ENCODE measurements around the gene UBASH3B. TPM values are rescaled to one million over a fixed set of nuclear protein-coding genes. Genes with fewer than 3 reads are reported as not detected.

UBASH3B gene
- total RNA-seq, 1 donor from 2014 or later: 2.0 TPM

DNA sequence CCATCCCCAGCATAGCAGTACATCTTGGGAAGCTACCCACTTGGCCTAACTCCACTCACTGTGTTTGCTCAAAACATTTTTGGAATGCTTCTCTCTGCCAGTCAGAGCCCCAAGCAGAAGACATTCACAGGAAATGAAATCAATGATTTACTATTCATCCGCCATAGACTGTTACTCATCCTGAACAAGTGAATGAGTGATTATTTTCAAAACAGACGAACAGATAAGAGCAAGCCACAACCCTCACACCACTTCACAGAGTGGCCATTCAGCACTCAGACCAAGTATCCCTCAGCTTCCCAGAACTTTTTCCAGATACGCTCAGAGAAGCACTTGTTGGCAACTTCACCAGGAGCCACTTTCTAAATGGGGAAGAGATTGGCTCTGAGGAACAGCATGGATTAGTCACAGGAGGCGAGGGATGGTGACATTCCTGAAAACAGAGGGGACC lies 13.0 kb upstream of the UBASH3B start:
- TF ChIP-seq EZH2 (IDR thresholded peaks at IDR 0.05): no peak
- TF ChIP-seq, protein P1, sequence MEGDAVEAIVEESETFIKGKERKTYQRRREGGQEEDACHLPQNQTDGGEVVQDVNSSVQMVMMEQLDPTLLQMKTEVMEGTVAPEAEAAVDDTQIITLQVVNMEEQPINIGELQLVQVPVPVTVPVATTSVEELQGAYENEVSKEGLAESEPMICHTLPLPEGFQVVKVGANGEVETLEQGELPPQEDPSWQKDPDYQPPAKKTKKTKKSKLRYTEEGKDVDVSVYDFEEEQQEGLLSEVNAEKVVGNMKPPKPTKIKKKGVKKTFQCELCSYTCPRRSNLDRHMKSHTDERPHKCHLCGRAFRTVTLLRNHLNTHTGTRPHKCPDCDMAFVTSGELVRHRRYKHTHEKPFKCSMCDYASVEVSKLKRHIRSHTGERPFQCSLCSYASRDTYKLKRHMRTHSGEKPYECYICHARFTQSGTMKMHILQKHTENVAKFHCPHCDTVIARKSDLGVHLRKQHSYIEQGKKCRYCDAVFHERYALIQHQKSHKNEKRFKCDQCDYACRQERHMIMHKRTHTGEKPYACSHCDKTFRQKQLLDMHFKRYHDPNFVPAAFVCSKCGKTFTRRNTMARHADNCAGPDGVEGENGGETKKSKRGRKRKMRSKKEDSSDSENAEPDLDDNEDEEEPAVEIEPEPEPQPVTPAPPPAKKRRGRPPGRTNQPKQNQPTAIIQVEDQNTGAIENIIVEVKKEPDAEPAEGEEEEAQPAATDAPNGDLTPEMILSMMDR (IDR thresholded peaks at IDR 0.05): no peak
- no peak for TF ChIP-seq EZH2phosphoT487 (IDR thresholded peaks at IDR 0.05)
- Histone ChIP-seq H3K27ac (no peak overlapping the region), H3K4me1 (no peaks in the 10 kb centered on the region), H3K4me3 (no peak overlapping the region), H3K27me3 (no peaks in the 10 kb centered on the region), H3K9me3 (ENCODE audit: low read depth) (no peaks in the 10 kb centered on the region), H3K9ac (no peak overlapping the region), H3F3A (ENCODE audit: low read depth) (no peaks in the 10 kb centered on the region), H3K79me2 (ENCODE audit: low read depth) (no peaks in the 10 kb centered on the region), H2AFZ (replicated peaks) (no peak overlapping the region), H3K4me2 (no peak overlapping the region), H4K20me1 (ENCODE audit: low read depth) (no peaks in the 10 kb centered on the region), H3K36me3 (no peaks in the 10 kb centered on the region)
- Mint-ChIP-seq H3K27me3 (ENCODE audit: insufficient read depth, low read depth) (peaks cover 2% of the 10 kb centered on the region), H3K4me3 (no peak overlapping the region), H3K4me1 (no peaks in the 10 kb centered on the region), H3K36me3 (no peaks in the 10 kb centered on the region), H3K27ac (no peak overlapping the region), H3K9me3 (no peaks in the 10 kb centered on the region)
- DNase-seq (ENCODE audit: low spot score): no peak

- Histone ChIP-seq H3K4me2 (no peak overlapping the region), H2AFZ (replicated peaks) (no peak overlapping the region), H3K36me3 (no peaks in the 10 kb centered on the region), H3F3A (ENCODE audit: low read depth) (no peaks in the 10 kb centered on the region), H3K9ac (no peak overlapping the region), H3K27me3 (no peaks in the 10 kb centered on the region), H3K9me3 (ENCODE audit: low read depth) (no peaks in the 10 kb centered on the region), H3K79me2 (ENCODE audit: low read depth) (no peaks in the 10 kb centered on the region), H4K20me1 (ENCODE audit: low read depth) (no peaks in the 10 kb centered on the region), H3K4me1 (no peaks in the 10 kb centered on the region), H3K27ac (no peak overlapping the region), H3K4me3 (no peak overlapping the region)
- H3K9me3 Mint-ChIP-seq: no peaks in the 10 kb centered on the region
- H3K27me3 Mint-ChIP-seq (ENCODE audit: insufficient read depth, low read depth): peaks cover 2% of the 10 kb centered on the region
- DNase-seq (ENCODE audit: low spot score): no peak
- H3K27ac Mint-ChIP-seq: no peak overlapping the region
- TF ChIP-seq EZH2phosphoT487 (IDR thresholded peaks at IDR 0.05) (no peak), EZH2 (IDR thresholded peaks at IDR 0.05) (no peak)
- TF ChIP-seq, protein P1 (IDR thresholded peaks at IDR 0.05): no peak
- no peak overlapping the region for H3K4me3 Mint-ChIP-seq
- H3K4me1 Mint-ChIP-seq: no peaks in the 10 kb centered on the region
- H3K36me3 Mint-ChIP-seq: no peaks in the 10 kb centered on the region
Measured at GRCh38 chr11:122642971-122643370, 12.6 kb upstream of the UBASH3B start.

- H3K4me1 ChIP-seq: no peaks in the 10 kb centered on the region
- H3K9me3 ChIP-seq (ENCODE audit: low read depth): no peaks in the 10 kb centered on the region
- no peaks in the 10 kb centered on the region for H3K79me2 ChIP-seq (ENCODE audit: low read depth)
- Mint-ChIP-seq H3K36me3 (no peaks in the 10 kb centered on the region), H3K4me3 (no peak overlapping the region), H3K27me3 (ENCODE audit: insufficient read depth, low read depth) (peaks cover 4% of the 10 kb centered on the region), H3K27ac (no peak overlapping the region), H3K9me3 (no peaks in the 10 kb centered on the region), H3K4me1 (no peaks in the 10 kb centered on the region)
- H4K20me1 ChIP-seq (ENCODE audit: low read depth): no peaks in the 10 kb centered on the region
- H3K4me2 ChIP-seq: no peak overlapping the region
- no peaks in the 10 kb centered on the region for H3F3A ChIP-seq (ENCODE audit: low read depth)
- H3K27me3 ChIP-seq: no peaks in the 10 kb centered on the region
- no peak overlapping the region for H3K27ac ChIP-seq
- no peak for TF ChIP-seq EZH2 (IDR thresholded peaks at IDR 0.05)
- TF ChIP-seq, protein P1 (IDR thresholded peaks at IDR 0.05): no peak
- no peak for TF ChIP-seq EZH2phosphoT487 (IDR thresholded peaks at IDR 0.05)
- no peak overlapping the region for H3K4me3 ChIP-seq
- H3K36me3 ChIP-seq: no peaks in the 10 kb centered on the region
- DNase-seq (ENCODE audit: low spot score): no peak
- H3K9ac ChIP-seq: no peak overlapping the region
- H2AFZ ChIP-seq (replicated peaks): no peak overlapping the region
Measured at GRCh38 chr11:122645847-122646246, 9.7 kb upstream of the UBASH3B start.

Measured in neural progenitor cell (in vitro differentiated cells).